HG03520 (cell line): ENCODE results near the gene MBD4.

Source experiments
- ATAC-seq: cut with Tn5 transposase; IDR thresholded peaks from one replicate; pipeline ENCODE4 v1.9.1; 2021; ENCODE audit warnings: mild to moderate bottlenecking, moderate library complexity; ENCODE audit not compliant: unreplicated experiment

Gene MBD4

DNA sequence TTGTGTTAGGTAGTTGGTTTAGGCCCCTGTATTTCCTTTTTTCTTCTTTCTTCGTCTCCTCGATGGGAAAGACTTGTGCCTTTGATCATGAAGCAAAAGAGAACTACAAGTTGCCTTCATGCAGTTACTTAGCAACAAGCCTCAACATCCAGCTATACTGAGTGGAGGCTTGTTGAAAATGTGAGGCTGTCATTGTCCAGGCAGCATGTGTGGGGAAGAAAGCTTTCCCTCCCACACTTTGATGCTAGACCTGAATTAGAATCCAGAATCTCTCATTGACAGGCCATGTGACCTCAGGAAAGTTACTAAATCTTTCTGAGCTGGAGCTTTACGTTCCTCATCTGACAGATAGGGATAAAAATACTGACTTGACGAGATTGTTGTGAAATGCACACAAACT is 24.0 kb upstream of the MBD4 start:
- no peak for ATAC-seq

DNA sequence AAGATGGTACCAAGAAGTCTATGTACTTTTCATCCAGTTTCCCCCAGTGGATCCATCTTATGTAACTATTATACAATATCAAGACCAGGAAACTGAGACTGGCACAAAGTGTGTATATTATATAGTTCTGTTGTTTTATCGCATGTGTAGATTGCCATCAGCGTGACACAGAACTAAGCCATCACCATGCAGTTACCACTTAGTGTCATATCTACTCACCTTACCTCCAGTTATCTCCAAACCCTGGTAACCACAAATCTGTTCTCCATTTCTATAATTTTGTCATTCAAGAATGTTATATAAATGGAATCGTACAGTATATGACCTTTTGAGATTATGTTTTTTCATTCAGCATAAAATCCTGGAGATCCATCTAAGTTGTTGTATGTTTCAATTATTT is 23.3 kb upstream of the MBD4 start:
- no peak for ATAC-seq

GRCh38 chr3:129462361-129462968 is 22.7 kb upstream of the MBD4 start:
- no peak for ATAC-seq

DNA sequence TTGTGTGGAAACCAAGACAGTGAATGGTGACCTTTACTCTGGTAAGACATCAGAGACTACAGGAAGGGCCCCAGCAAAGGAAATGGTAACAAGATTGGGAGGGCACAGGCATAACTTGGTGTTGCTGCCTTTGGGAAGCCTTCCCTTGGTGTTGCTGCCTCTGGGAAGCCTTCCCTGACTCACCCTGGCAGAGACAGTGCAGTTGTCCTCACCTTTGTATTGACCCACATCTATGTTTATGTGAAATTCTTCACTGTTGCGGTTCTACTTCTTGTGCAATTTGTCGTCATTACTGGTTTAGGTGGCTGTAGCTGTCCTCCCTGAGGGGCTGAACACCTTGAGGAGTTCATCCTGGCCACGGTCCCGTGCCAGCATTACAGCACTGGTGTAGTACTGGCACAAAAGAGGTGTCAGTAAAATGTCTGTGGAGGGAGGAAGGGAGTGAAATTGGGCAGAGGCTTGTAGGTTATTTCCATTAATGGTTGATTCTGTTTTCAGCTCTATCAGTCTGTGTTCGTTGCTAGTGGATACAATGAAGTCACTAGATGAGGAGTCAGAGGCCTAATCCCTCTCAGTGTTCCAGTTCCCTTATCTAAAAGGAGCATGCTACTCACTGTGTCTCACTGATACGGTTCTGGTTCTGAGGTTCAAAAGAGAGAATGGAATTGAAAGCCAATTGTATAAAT is 21.9 kb upstream of the MBD4 start:
- ATAC-seq: no peak

DNA sequence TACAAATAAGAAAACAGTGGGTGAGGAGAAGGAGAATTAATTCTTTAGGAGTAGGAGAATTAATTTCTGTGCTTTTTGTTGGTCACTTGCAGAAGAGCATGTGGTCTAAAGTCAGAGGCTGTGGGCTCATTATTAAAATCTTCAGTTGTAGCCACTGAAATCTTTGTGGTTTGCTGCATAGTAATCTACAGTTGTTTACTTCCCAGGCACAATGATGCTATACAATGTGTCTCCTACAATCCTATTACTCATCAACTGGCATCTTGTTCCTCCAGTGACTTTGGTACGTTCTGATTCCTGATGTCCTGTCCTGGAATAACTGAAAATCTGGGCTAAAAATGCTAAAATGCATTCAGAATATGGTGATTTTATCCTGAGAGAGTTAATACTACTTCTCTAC is 21.3 kb upstream of the MBD4 start:
- no peak for ATAC-seq

GRCh38 chr3:129460572-129460971 is 20.8 kb upstream of the MBD4 start:
- no peak for ATAC-seq

- ATAC-seq: no peak
Observed at GRCh38 chr3:129460155-129460554, 20.4 kb upstream of the MBD4 start.

GRCh38 chr3:129453732-129454131 is 14.0 kb upstream of the MBD4 start:
- no peak for ATAC-seq

GRCh38 chr3:129449279-129450115 is 9.7 kb upstream of the MBD4 start:
- ATAC-seq: no peak

DNA sequence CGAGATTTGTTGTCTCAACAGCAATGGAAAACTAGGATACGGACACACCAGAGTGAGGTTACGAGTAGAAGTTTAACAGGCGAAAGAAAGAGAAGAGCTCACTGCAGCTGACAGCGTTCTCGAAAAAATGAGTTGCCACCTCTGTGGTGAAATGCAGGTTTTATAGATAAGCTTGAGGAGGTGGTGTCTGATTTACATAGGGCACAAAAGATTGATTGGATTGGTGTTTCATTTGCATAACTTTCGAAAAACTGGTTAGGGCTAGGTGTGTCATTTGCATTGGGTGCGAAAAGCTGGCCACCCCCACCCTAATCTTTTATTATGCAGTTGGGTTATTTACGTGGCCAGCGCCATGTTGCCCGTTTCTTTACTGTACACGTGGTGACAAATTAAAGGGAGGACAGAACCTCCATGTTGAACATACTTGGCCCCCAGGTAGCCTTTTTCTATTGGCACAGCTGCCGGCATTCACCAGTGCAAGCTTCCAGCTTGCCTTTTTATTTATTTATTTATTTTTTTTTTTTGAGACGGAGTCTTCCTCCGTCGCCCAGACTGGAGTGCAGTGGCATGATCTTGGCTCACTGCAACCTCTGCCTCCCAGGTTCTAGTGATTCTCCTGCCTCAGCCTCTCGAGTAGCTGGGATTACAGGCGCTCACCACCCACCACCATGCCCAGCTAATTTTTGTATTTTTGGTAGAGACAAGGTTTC is 8.6 kb upstream of the MBD4 start:
- ATAC-seq: no peak

- ATAC-seq: no peak
Observed at GRCh38 chr3:129446926-129447325, 7.2 kb upstream of the MBD4 start.

- no peak for ATAC-seq
Observed at GRCh38 chr3:129445471-129445870, 5.7 kb upstream of the MBD4 start.

DNA sequence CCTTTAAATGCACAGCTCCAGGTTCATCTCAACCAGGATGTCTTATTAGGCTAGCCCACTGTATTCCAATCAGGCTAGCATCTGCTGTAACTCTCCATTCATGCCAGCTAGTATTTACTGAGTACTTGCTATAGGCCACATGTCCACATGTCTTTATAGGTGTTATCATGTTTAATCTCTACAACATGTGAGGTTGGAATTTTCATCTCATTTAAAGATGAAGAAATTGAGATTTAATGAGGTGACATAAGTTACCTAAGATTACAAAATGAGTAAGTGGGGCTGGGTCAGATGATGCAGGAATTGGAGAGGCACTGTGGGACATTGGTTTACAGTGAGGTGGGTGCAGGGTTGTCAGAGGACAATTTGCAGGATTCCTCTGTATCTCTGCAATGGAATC is 3.2 kb upstream of the MBD4 start:
- ATAC-seq: no peak

DNA sequence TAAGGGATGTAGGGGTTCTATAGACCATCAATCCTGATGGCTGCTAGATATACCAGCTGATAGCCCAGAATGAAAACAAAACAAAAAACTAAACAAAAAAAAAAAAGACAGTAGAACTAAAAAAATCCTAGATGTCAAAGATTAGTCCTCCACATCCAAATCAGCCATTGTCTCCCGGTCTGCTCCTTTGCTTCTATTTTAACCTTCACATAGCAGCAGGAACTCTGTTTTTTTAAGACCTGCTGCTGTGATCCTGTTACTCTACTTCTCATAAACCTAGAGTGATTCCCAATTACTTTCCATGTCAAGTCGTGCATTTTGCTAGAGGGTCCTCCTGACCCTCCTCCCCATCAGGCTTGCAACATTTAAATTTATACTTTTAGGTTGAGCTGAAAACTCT is 2.7 kb upstream of the MBD4 start:
- ATAC-seq: no peak

DNA sequence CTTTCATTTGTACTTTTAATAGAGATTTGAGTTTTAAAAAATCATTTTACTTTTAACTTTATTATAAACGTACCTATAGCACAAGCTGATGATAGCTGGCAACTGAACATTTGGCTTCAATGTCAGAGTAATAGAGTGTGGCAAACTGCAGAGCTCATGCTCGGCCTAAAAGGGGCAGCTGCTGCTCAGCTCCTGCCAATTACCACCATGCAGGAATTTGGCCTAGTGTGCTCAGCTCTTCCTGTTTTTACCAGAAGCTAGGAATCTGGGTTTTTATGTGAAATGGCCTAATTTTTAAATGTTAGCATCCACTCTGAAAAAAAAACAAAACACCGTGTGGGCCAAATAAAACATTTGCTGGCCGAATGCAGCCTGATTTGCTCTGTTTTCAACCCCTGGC is 2.0 kb upstream of the MBD4 start:
- no peak for ATAC-seq

DNA sequence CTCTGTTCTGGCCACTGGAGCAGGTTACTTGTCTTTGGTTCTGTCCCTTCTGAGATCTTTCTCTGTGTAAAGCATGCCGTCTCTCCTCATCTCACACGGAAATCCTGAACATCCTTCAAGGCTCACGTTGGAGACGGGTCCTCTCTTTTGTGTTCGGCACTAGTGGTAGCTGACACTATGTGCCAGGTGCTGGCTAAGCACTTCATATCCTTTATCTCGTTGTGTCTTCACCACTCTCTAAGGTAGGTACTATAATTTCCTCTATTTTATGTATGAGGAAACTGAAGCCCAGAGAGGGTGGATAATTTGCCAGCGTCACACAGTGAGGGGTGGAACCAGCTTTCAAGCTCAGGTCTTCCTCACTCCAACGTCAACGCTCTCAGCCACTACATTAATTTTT is 1.5 kb upstream of the MBD4 start:
- no peak for ATAC-seq

DNA sequence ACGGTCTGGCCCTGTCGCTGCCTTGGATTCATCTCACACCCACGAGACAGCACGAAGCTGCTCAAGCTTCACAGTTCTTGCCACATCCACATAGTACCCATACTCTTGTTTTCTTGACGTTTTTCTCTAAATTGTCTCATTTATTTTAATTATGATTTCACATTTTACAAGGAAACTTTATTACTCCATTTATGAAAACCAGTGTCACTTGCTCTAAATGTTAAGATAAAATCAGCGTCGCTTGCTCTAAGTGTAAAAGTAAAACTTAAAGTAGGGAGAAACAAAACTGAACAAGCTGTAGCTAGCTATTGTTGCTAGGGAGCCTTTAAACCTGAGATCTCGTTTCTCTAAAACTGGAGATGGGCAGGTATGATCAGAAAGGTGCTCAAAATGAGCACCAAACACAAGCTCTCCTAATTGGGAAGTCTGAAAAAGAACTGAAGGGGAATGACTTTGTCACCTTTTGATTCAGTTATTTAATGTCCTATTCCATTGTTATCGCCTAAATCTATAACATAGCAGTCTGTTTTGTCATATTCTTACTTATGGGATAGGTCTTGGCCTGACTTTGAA is 956 bp upstream of the MBD4 start:
- ATAC-seq: no peak

- ATAC-seq: peak; percentile 7
Observed at GRCh38 chr3:129439226-129439816, 427 bp downstream of the MBD4 start.

DNA sequence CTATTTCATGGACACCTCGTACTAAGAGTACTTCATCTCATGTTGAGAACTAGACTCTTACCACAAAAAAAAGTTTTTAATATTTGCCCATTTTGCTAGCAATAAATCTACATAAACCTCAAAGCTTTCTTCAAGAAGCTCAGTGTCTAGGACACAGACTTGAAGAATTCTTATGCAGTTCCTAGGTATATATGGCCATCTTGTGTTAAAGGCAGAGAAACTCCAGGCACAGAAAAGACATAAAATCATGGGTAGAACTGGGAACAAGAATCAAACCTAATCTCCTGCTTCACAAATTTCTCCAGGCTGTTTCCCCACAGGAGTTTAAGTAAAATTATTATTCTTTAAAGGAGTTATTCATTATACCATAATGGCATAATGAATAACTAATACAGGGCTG is 4.4 kb downstream of the MBD4 start:
- no peak for ATAC-seq

DNA sequence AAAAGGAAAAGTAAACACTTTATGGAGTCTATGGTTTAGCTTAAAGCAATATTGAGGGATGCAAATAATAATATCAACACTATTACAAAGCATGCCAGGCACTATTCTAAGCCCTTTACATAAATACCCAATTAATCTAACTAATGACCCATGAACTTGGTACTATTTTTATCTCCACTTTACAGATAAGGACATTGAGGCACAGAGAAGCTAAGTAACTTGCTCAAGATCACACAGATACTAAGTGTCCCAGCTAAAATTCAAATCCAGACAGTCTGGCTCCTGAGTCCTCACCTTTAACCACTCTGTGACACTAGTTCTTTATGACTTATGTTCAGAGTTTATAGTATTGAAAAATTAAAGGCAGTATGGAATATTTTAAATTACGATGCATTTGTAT is 5.6 kb downstream of the MBD4 start:
- ATAC-seq: no peak

DNA sequence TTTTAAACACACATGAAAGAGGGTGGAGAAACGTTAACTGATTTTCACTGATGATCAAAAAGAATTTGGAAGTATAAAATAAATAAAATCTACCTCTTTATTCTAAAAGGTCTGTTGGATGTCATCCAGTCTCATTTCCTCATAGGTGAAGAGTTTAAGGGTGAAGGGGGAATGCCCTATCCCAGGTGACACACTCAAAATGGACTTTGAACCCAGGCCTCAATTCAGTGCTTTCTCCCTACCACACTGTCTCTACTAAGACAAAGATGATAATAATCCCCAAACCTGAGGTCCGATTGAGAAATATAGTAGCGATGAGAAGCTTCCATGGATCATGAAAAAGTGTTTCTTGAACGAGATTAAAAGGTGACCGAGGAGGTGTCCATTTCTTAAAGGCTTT is 6.2 kb downstream of the MBD4 start:
- ATAC-seq: no peak
